Tibial artery (tissue), 4 donors: Measurements from ENCODE around the gene GPR119.
A peak's percentile ranks its signal among the peaks of the same experiment; 100 is the strongest.

Experiments used
- DNase-seq, 2 donors: peaks; one replicate each; pipeline ENCODE4 v3.0.0-alpha.2; 2019
- H3K27ac ChIP-seq, 2 donors: fragments of 200-600 bp; sonication (generic) in 1 of 2; 1 replicate in 1 of 2; 2 replicates in 1 of 2; pipeline ENCODE4 v1.5.1; 2018 to 2019; ENCODE audit warnings: mild to moderate bottlenecking in 1 of 2
- H3K27me3 ChIP-seq, 2 donors: fragments of 200-600 bp; sonication (generic) in 1 of 2; one replicate each; pipeline versions ENCODE4 v1.5.1 to v1.6.0; 2016 to 2019
- H3K36me3 ChIP-seq, 3 donors: fragments of 200-600 bp; sonication (generic) in 2 of 3; one replicate each; pipeline ENCODE4 v1.5.1; 2016 to 2019; ENCODE audit warnings: mild to moderate bottlenecking in 2 of 3
- H3K4me1 ChIP-seq, 4 donors: fragments of 200-600 bp; sonication (generic) in 2 of 4; 1 replicate in 3 of 4; 2 replicates in 1 of 4; pipeline ENCODE4 v1.5.1; 2016 to 2019
- H3K4me3 ChIP-seq, 2 donors: fragments of 200-600 bp; sonication (generic) in 1 of 2; 1 replicate in 1 of 2; 2 replicates in 1 of 2; pipeline ENCODE4 v1.5.1; 2018 to 2019; ENCODE audit warnings: mild to moderate bottlenecking in 2 of 2
- H3K9me3 ChIP-seq, 3 donors: fragments of 200-600 bp; sonication (generic) in 1 of 3; one replicate each; pipeline ENCODE4 v1.5.1; 2016 to 2019
- intact Hi-C: fragments of 100-400 bp; cut with DNase I; formaldehyde crosslinking; loops from one replicate; pipeline ENCODE4 v1.15.0; 2023; ENCODE audit warnings: low total_unique reads
- TF ChIP-seq, protein P1 (sequence below), 2 experiments: fragments of 200-600 bp in 1 of 2; fragments of 450-650 bp in 1 of 2; IDR thresholded peaks; one replicate each; pipeline ENCODE4 v1.5.1; 2017 to 2019; ENCODE audit warnings: antibody characterized with exemption in 2 of 2, mild to moderate bottlenecking in 1 of 2, moderate library complexity in 1 of 2

Gene GPR119

DNA sequence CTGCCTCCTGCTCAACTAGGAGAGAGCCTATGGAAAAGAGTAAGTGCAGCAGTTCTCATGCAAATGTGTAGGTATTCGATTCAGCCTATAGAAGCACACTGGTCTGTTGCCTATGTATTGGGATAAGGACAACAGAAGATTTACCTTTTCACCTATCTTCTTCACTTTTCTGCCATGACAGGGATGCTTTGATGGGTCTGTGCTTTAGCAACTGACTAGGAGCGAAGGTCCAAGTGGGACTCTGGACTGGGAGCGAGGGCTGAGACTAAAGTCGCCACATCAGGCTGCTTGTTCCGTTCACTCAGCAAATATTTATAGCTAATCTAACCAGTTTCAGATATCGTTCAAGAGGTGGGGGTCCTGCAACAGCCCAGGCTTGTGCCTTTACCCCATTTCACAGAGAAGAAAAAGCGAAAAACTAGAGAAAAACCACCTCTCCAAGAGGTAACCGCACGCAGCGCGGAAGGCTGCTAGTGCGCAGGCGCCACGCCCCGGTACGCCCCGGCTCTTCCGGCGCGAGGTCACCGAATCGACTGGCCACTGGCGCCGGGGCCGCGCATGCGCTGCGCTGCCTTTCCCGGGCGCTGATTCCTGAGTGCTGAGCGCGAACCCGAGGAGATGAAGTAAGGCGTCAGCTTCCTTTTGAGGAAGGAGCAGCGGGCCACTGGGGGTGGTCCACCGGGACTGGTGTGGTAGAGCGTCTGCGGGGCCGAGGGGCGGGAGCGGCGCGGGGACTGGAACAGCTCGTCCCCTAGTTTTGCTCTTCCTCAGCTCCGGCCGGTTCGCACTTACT lies 16.1 kb upstream of the GPR119 start, which contains the start of gene RBMX2:
Gene RBMX2 (plus strand): TSS at position 573 of the 793 bp plus-strand sequence. CDS start 46 bp downstream, at position 619.
- H3K27me3 ChIP-seq = no peaks in the 10 kb centered on the region
- H3K4me1 ChIP-seq = peaks cover 0 to 16% (median 0%) of the 10 kb centered on the region in 4 donors
- intact Hi-C loops = loop anchor here (5.0 kb wide), 1 partner anchor 506 kb away; no protein-coding TSS in a partner anchor
- peak; percentile 69 to 82 for DNase-seq
- TF ChIP-seq, protein P1, sequence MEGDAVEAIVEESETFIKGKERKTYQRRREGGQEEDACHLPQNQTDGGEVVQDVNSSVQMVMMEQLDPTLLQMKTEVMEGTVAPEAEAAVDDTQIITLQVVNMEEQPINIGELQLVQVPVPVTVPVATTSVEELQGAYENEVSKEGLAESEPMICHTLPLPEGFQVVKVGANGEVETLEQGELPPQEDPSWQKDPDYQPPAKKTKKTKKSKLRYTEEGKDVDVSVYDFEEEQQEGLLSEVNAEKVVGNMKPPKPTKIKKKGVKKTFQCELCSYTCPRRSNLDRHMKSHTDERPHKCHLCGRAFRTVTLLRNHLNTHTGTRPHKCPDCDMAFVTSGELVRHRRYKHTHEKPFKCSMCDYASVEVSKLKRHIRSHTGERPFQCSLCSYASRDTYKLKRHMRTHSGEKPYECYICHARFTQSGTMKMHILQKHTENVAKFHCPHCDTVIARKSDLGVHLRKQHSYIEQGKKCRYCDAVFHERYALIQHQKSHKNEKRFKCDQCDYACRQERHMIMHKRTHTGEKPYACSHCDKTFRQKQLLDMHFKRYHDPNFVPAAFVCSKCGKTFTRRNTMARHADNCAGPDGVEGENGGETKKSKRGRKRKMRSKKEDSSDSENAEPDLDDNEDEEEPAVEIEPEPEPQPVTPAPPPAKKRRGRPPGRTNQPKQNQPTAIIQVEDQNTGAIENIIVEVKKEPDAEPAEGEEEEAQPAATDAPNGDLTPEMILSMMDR (IDR thresholded peaks at IDR 0.05) = no peak
- H3K4me3 ChIP-seq = peak within 1 kb of the TSS; percentile 66
- no peaks in the 10 kb centered on the region for H3K9me3 ChIP-seq
- peaks cover 0 to 18% (median 4%) of the 10 kb centered on the region in 3 donors for H3K36me3 ChIP-seq
- peak within 1 kb of the TSS; percentile 71 to 83 for H3K27ac ChIP-seq

DNA sequence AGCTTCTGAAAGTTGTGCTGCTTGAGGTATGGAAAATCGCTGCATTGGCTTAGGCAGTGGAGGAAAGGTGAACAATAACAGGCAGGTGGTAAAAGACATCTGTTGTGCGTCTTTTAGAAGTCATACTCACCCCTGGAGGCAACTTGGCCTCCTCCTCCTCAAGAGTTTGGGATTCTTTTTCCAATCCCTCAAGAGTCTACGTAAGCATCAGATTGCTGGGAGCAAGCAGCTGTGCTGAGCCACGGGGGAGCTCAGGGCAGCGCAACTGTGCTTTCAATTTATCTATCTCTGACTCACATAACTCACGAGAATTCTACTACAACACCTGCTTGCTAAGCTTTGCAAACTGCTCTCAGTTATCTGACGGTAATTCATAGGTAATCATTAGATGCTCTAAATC lies 9.9 kb upstream of the GPR119 start:
- intact Hi-C loops = no loop called here
- no peaks in the 10 kb centered on the region for H3K27me3 ChIP-seq
- no peaks in the 10 kb centered on the region for H3K36me3 ChIP-seq
- no peak for DNase-seq
- TF ChIP-seq, protein P1 (IDR thresholded peaks at IDR 0.05) = no peak
- no peak overlapping the region for H3K27ac ChIP-seq
- no peaks in the 10 kb centered on the region for H3K4me1 ChIP-seq
- no peak overlapping the region for H3K4me3 ChIP-seq
- H3K9me3 ChIP-seq = no peaks in the 10 kb centered on the region

DNA sequence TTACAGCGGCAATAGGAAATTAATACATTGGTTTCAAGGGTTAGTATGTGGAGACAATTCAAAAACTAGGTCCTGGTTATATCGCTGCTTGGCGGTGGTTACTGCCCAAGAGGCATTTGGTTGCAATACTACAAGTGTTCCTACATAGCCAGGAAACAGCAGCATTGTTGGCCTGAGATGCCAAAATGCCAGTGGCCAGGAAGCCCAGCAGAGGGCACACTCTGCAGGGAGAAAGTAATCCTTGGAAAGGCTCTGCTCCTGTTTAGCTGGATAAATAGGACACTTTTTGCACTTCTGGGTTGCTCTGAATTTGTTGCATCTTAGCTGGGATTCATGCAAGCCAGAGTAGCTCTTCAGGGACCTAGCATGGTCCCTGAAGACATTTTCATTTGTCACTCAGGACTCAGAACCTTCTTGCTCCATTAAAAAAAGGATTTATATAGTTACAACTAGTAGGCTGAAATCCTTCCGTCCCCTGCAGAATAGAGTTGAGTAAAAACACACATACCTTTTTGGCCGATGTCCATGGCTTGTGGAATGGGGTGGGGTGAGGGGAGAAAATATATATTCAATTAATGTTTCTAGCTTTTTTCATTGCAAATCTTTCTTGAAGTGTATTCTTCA lies 8.1 kb upstream of the GPR119 start:
- intact Hi-C loops = no loop called here
- peak in 1 of 2 donors; percentile 21 for DNase-seq
- TF ChIP-seq, protein P1 (IDR thresholded peaks at IDR 0.05) = peak; percentile 41 to 53
- H3K9me3 ChIP-seq = no peaks in the 10 kb centered on the region
- no peak overlapping the region for H3K27ac ChIP-seq
- H3K36me3 ChIP-seq = no peaks in the 10 kb centered on the region
- no peak overlapping the region for H3K4me3 ChIP-seq
- no peaks in the 10 kb centered on the region for H3K27me3 ChIP-seq
- no peaks in the 10 kb centered on the region for H3K4me1 ChIP-seq

DNA sequence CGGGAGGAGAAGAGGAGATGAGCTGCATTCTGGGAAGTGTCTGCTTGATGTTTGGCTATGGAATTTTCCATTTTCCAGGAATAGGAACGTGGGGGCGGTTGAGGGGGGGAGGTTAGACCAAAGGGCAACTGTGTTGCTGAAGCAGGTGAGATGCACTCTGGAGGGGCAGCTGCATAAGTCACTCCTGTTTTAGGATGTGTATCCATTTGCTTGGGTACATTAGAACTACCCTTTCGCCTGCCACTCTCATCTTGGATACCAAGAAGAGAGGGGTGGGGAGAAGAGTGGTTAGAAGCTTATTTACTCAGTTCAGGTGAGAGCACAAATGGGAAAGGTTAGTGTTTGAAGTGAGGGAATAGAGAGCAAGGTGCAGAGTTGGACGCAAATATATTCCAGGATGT lies 934 bp upstream of the GPR119 start:
- no peaks in the 10 kb centered on the region for H3K9me3 ChIP-seq
- TF ChIP-seq, protein P1 (IDR thresholded peaks at IDR 0.05) = no peak
- no peak for DNase-seq
- intact Hi-C loops = no loop called here
- H3K27ac ChIP-seq = no peak overlapping the region
- H3K36me3 ChIP-seq = no peaks in the 10 kb centered on the region
- no peak overlapping the region for H3K4me3 ChIP-seq
- H3K4me1 ChIP-seq = no peaks in the 10 kb centered on the region
- no peaks in the 10 kb centered on the region for H3K27me3 ChIP-seq

DNA sequence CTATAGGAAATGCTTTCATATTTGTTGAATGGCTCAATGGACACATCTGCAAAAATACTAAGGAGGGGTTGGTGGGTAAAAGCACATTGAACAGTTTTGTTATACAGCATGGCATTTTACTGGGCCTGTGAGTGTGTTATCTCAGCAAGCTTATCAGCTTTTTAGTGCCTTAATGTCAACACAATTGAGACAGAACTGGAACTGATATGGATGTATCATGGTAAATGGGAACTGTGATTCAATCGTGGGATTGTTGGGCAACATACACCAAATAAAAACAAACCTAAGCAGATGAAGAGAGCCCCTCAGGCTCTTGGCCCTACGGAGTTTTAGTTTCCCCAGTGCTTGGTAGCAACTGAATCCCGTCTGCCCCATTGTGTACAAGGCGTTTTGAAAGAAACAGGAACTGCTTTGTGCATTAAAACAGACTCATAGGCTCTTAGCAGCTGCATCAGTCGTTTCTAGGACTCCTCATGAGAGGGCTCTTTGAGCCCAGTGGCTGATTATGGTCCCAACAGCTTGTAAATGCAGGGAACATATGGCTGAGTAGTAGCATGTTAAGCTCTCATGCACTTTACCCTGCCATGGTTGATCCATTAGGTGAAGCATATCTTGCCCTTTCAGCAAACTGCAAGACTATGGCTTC lies 7.3 kb downstream of the GPR119 start:
- intact Hi-C loops = no loop called here
- Histone ChIP-seq H3K27me3 (no peaks in the 10 kb centered on the region), H3K36me3 (no peaks in the 10 kb centered on the region), H3K4me3 (no peak overlapping the region), H3K27ac (no peak overlapping the region), H3K9me3 (no peaks in the 10 kb centered on the region), H3K4me1 (no peaks in the 10 kb centered on the region)
- no peak for DNase-seq
- TF ChIP-seq, protein P1 (IDR thresholded peaks at IDR 0.05) = no peak
